Panc1 (cell line): Measurements from ENCODE around the gene BRAF.

ENCODE experiments used
- TF ChIP-seq, protein P1 (sequence below): fragments of 450-650 bp; IDR thresholded peaks from 2 replicates; pipeline ENCODE4 v1.5.1; 2017; ENCODE audit warnings: mild to moderate bottlenecking
- TF ChIP-seq, protein P2 (sequence below), 2 experiments: IDR thresholded peaks; 2 replicates each; pipeline ENCODE4 v1.6.1; 2011 to 2012; ENCODE audit warnings: low read depth in 2 of 2, control low read depth in 1 of 2, low read length in 1 of 2, mild to moderate bottlenecking in 1 of 2, moderate library complexity in 1 of 2; ENCODE audit not compliant: insufficient read depth in 1 of 2

DNA sequence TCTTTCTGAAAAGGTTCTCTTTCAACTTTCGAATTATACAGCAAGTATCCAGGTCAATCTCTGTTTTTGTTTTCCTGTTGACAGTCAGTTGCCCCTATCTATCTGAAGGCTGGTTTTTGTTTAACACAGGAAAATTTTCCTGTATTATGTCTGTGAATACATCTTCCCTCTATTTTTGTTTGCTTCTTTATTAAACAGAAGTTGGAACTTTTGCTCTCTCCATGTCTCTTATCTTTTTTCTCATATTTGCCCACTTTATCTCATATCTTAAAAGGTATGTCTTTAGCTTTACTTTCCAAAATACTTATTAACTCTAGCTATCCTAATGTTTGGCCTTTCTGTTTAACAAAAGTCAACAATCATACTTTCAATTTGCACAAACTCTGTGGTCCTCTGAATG, 95.0 kb downstream of the BRAF start:
- TF ChIP-seq, protein P1, sequence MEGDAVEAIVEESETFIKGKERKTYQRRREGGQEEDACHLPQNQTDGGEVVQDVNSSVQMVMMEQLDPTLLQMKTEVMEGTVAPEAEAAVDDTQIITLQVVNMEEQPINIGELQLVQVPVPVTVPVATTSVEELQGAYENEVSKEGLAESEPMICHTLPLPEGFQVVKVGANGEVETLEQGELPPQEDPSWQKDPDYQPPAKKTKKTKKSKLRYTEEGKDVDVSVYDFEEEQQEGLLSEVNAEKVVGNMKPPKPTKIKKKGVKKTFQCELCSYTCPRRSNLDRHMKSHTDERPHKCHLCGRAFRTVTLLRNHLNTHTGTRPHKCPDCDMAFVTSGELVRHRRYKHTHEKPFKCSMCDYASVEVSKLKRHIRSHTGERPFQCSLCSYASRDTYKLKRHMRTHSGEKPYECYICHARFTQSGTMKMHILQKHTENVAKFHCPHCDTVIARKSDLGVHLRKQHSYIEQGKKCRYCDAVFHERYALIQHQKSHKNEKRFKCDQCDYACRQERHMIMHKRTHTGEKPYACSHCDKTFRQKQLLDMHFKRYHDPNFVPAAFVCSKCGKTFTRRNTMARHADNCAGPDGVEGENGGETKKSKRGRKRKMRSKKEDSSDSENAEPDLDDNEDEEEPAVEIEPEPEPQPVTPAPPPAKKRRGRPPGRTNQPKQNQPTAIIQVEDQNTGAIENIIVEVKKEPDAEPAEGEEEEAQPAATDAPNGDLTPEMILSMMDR = no peak
- TF ChIP-seq, protein P2, sequence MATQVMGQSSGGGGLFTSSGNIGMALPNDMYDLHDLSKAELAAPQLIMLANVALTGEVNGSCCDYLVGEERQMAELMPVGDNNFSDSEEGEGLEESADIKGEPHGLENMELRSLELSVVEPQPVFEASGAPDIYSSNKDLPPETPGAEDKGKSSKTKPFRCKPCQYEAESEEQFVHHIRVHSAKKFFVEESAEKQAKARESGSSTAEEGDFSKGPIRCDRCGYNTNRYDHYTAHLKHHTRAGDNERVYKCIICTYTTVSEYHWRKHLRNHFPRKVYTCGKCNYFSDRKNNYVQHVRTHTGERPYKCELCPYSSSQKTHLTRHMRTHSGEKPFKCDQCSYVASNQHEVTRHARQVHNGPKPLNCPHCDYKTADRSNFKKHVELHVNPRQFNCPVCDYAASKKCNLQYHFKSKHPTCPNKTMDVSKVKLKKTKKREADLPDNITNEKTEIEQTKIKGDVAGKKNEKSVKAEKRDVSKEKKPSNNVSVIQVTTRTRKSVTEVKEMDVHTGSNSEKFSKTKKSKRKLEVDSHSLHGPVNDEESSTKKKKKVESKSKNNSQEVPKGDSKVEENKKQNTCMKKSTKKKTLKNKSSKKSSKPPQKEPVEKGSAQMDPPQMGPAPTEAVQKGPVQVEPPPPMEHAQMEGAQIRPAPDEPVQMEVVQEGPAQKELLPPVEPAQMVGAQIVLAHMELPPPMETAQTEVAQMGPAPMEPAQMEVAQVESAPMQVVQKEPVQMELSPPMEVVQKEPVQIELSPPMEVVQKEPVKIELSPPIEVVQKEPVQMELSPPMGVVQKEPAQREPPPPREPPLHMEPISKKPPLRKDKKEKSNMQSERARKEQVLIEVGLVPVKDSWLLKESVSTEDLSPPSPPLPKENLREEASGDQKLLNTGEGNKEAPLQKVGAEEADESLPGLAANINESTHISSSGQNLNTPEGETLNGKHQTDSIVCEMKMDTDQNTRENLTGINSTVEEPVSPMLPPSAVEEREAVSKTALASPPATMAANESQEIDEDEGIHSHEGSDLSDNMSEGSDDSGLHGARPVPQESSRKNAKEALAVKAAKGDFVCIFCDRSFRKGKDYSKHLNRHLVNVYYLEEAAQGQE (IDR thresholded peaks at IDR 0.05; ENCODE audit: insufficient read depth in 1 of 2, low read depth in 2 of 2, low read length in 1 of 2) = no peak
